Panc1 (cell line): ENCODE results near the gene HAL.

Source experiments
- POLR2AphosphoS5 ChIP-seq: IDR thresholded peaks from 2 replicates; pipeline ENCODE4 v1.6.1; 2012; ENCODE audit warnings: mild to moderate bottlenecking, low read depth, low read length, moderate library complexity
- SIN3A ChIP-seq: IDR thresholded peaks from 2 replicates; pipeline ENCODE4 v1.6.1; 2012; ENCODE audit warnings: low read depth, mild to moderate bottlenecking, low read length, moderate library complexity, borderline replicate concordance; ENCODE audit not compliant: insufficient read depth
- TCF7L2 ChIP-seq: IDR thresholded peaks from 2 replicates; pipeline ENCODE4 v1.6.1; 2011; ENCODE audit warnings: mild to moderate bottlenecking, low read depth, low read length, inconsistent platforms
- TF ChIP-seq, protein P1 (sequence below): fragments of 450-650 bp; IDR thresholded peaks from 2 replicates; pipeline ENCODE4 v1.5.1; 2017; ENCODE audit warnings: mild to moderate bottlenecking
- TF ChIP-seq, protein P2 (sequence below), 2 experiments: IDR thresholded peaks; 2 replicates each; pipeline ENCODE4 v1.6.1; 2011 to 2012; ENCODE audit warnings: low read depth in 2 of 2, control low read depth in 1 of 2, low read length in 1 of 2, mild to moderate bottlenecking in 1 of 2, moderate library complexity in 1 of 2; ENCODE audit not compliant: insufficient read depth in 1 of 2

DNA sequence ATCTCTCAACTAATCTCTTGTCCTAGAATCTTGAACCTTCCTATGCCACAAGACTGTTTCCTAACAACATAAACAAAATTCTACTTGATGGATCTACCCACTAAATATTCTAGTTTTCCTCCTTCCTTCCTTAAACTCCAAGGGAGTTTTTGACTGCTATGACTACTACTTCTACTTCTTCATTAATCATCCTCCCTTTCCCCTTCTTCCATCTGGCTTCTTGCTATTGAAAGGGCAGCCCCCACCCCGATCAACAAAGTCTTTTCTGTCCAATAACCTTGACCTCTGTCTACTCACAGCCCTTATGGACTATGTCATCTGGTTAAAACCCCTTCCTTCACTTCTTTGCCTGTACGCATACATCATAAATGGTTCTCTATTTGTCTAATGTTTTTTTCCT is 33.7 kb upstream of the HAL start:
- TF ChIP-seq, protein P1, sequence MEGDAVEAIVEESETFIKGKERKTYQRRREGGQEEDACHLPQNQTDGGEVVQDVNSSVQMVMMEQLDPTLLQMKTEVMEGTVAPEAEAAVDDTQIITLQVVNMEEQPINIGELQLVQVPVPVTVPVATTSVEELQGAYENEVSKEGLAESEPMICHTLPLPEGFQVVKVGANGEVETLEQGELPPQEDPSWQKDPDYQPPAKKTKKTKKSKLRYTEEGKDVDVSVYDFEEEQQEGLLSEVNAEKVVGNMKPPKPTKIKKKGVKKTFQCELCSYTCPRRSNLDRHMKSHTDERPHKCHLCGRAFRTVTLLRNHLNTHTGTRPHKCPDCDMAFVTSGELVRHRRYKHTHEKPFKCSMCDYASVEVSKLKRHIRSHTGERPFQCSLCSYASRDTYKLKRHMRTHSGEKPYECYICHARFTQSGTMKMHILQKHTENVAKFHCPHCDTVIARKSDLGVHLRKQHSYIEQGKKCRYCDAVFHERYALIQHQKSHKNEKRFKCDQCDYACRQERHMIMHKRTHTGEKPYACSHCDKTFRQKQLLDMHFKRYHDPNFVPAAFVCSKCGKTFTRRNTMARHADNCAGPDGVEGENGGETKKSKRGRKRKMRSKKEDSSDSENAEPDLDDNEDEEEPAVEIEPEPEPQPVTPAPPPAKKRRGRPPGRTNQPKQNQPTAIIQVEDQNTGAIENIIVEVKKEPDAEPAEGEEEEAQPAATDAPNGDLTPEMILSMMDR: no peak
- TF ChIP-seq SIN3A (no peak), POLR2AphosphoS5 (no peak), TCF7L2 (no peak)
- TF ChIP-seq, protein P2, sequence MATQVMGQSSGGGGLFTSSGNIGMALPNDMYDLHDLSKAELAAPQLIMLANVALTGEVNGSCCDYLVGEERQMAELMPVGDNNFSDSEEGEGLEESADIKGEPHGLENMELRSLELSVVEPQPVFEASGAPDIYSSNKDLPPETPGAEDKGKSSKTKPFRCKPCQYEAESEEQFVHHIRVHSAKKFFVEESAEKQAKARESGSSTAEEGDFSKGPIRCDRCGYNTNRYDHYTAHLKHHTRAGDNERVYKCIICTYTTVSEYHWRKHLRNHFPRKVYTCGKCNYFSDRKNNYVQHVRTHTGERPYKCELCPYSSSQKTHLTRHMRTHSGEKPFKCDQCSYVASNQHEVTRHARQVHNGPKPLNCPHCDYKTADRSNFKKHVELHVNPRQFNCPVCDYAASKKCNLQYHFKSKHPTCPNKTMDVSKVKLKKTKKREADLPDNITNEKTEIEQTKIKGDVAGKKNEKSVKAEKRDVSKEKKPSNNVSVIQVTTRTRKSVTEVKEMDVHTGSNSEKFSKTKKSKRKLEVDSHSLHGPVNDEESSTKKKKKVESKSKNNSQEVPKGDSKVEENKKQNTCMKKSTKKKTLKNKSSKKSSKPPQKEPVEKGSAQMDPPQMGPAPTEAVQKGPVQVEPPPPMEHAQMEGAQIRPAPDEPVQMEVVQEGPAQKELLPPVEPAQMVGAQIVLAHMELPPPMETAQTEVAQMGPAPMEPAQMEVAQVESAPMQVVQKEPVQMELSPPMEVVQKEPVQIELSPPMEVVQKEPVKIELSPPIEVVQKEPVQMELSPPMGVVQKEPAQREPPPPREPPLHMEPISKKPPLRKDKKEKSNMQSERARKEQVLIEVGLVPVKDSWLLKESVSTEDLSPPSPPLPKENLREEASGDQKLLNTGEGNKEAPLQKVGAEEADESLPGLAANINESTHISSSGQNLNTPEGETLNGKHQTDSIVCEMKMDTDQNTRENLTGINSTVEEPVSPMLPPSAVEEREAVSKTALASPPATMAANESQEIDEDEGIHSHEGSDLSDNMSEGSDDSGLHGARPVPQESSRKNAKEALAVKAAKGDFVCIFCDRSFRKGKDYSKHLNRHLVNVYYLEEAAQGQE (IDR thresholded peaks at IDR 0.05; ENCODE audit: insufficient read depth in 1 of 2, low read depth in 2 of 2, low read length in 1 of 2): no peak
